ENCODE results near the gene NDUFC1.
A peak's percentile ranks its signal among the peaks of the same experiment; 100 is the strongest.
"Not testable (repeated sequence)": the region's sequence is repeated elsewhere in the genome, so short reads cannot be mapped to it uniquely, and the experiment has no call there.

NDUFC1 gene

GRCh38 chr4:139295942-139296299 is 6.4 kb downstream of the NDUFC1 start:
- DNase-seq, result no peak

GRCh38 chr4:139295206-139295941 is 6.9 kb downstream of the NDUFC1 start:
- peak; percentile 100 for DNase-seq

- DNase-seq, result no peak
Observed at GRCh38 chr4:139286186-139286698, 16.0 kb downstream of the NDUFC1 start.

- no peak for DNase-seq
Observed at GRCh38 chr4:139282721-139283075, 19.6 kb downstream of the NDUFC1 start.

- DNase-seq, result no peak
Observed at GRCh38 chr4:139282065-139282720, 20.1 kb downstream of the NDUFC1 start.

GRCh38 chr4:139279760-139280620 is 22.3 kb downstream of the NDUFC1 start, which contains the start of gene MGARP:
Gene MGARP, minus strand, starts transcription at chr4:139280225. Its CDS starts 67 bp downstream, at chr4:139280158.
- DNase-seq, result peak; percentile 27

- peak; percentile 7 for DNase-seq
Observed at GRCh38 chr4:139278912-139279759, 23.1 kb downstream of the NDUFC1 start.

- no peak for DNase-seq
Observed at GRCh38 chr4:139278485-139278884, 23.8 kb downstream of the NDUFC1 start.

- no peak for DNase-seq
Observed at GRCh38 chr4:139275281-139275735, 27.0 kb downstream of the NDUFC1 start.

- no peak for DNase-seq
Observed at GRCh38 chr4:139274790-139275189, 27.5 kb downstream of the NDUFC1 start.

- DNase-seq, result no peak
Observed at GRCh38 chr4:139273835-139274234, 28.4 kb downstream of the NDUFC1 start.

GRCh38 chr4:139267301-139267700 is 35.0 kb downstream of the NDUFC1 start:
- DNase-seq, result no peak

GRCh38 chr4:139266583-139267257 is 35.6 kb downstream of the NDUFC1 start:
- peak; percentile 66 for DNase-seq

GRCh38 chr4:139266208-139266582 is 36.1 kb downstream of the NDUFC1 start:
- DNase-seq, result no peak

GRCh38 chr4:139265654-139266053 is 36.6 kb downstream of the NDUFC1 start:
- DNase-seq, result no peak

- DNase-seq, result no peak
Observed at GRCh38 chr4:139256349-139256748, 45.9 kb downstream of the NDUFC1 start.

GRCh38 chr4:139255581-139255980 is 46.7 kb downstream of the NDUFC1 start:
- DNase-seq, result not testable (repeated sequence)

GRCh38 chr4:139253713-139254112 is 48.6 kb downstream of the NDUFC1 start:
- DNase-seq, result no peak

GRCh38 chr4:139253046-139253445 is 49.2 kb downstream of the NDUFC1 start:
- no peak for DNase-seq

GRCh38 chr4:139247700-139248238 is 54.5 kb downstream of the NDUFC1 start:
- no peak for DNase-seq

GRCh38 chr4:139247241-139247640 is 55.0 kb downstream of the NDUFC1 start:
- no peak for DNase-seq

Data from CD4-positive, alpha-beta T cell treated with Interleukin-6 for 4 hours (primary cell).